HG02759 (cell line): ENCODE results near the gene UBA3.

Source experiments
- ATAC-seq: cut with Tn5 transposase; IDR thresholded peaks from one replicate; pipeline ENCODE4 v1.9.1; 2021; ENCODE audit warnings: mild to moderate bottlenecking, moderate library complexity; ENCODE audit not compliant: unreplicated experiment

Gene UBA3

DNA sequence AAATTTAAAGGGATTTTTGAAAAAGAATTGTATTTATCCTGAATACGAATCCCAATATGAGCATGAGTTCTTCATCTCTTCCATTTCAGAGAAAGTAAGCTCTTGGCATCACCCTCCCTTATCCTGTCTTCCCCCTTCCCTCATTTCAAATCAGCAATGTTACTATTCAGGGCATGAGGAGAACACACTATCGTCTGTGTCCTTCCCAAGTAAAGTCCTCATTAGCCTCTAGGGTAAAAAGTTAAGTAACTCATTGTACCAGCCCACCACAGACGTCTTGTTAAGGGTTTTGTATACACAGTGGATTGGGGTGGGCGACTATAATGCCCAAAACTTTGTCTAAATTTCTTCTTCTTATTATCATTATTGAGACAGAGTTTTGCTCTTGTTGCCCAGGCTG lies 19.4 kb upstream of the UBA3 start:
- no peak for ATAC-seq

DNA sequence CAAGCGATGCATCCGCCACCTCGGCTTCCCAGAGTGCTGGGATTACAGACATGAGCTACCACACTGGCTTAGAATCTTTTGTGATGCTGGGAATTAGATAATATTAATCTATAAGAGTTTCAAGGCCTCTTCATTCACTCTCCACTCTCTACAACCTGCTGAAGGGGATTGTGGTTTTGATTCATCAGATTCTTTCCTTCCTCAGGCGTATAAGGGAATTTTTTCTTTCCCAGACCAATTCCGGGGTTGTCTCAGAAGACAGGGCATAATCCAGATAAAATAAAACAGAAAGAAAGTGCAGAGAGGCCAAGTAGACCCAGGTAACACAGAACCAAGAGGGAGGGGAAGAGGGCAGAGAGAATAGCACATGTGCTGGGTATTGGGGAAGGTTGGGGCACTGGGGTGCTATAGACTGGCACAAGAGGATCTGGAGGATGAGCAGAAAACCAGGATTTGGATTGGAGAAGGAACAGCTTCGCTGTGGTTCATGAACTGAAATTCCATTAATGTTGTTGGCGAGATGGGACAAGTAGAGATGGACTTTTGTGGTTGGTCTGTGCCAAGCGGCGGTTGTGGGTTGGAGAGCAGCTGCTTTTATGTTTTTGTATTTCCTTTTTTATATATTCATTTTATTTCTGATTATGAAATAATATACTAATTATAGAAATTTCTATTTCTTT lies 17.4 kb upstream of the UBA3 start:
- no peak for ATAC-seq

DNA sequence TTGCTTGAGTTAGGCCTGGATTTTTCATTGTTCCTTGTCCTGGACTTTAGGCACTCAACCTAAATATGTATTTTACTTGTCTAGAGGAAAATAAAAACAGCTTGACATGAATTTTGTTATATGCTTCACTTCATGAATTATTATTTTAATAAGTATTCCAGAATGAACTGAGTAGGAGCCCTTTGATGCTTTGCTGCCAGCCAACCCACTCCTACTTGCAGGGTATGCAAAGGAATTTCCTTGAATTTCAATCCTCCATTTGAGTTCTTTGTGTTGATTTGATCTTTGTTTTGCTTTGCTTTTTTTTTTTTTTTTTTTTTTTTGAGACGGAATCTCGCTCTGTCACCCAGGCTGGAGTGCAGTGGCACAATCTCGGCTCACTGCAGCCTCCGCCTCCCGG lies 16.1 kb upstream of the UBA3 start:
- ATAC-seq = no peak

DNA sequence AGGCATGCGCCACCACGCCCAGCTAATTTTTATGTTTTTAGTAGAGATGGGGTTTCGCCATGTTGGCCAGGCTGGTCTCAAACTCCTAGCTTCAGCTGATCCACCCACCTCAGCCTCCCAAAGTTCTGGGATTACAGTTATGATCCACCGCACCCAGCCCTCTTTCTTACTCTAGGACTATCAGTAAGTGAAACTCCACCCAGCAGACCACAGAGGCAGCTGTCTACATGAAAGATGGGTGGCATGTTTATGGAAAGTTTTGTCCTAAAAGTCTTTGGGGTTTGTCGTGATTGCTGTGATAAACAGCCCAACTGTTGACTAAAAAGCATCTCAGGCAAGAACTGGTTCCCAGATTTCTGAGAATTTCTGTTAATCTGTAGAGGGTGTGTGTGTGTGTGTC lies 15.5 kb upstream of the UBA3 start:
- ATAC-seq = no peak

DNA sequence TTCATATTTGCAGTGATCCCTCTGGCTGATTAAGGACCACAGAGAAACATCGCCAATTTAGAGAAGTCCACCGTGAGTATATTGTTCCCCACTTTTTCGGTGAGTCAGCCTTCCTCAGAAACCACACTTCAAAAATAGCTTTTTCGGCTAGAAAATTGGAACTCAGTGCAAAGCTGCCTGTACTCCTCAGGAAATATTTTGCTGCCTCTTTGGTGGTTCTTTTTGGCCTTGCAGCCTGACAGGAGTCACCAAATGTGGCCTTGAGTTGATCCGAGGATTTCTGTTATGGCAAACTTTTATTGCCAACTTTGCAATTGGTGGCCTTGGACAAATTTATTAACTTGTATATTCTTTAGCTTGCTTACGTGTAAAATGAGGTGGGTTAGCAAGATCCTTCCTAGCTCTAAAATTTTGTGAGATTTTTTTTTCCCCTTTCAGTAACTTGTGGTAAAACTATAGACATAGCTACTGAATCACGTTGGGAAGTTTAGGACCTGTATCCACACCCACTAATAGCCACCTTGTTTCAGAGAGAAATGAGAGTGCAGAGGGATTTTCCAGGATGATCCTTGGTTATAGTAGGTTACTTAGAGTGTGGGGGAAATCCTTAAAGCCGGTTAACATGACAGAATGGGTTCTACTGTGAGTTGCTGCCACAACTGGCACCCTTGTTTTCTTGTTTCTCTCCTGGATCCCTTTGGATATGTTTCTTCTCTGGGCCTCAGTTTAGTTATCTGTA lies 14.5 kb upstream of the UBA3 start:
- ATAC-seq = no peak

DNA sequence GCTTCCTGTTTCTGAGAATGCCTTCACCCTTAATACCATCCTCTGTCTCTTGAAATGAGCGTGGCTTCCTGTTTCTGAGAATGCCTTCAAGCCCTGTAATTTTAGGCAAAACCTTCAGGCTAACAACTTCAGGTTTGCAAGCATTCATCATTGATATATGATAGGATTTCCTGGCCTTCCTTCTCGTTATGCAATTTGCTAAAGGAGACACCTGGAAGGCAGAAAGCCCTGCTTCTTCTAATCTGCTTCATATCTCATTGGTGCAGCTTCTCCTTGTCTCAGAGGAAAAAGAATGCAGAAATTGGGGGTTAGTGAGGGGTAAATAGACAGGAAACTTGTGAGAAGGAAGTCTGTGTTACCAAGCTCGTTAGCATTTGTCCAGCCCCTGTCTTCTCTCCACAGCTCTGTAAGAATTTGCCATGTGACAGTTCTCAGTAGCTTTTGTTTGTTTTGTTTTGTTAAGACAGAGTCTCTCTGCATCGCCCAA lies 11.9 kb upstream of the UBA3 start:
- peak; percentile 78 for ATAC-seq

DNA sequence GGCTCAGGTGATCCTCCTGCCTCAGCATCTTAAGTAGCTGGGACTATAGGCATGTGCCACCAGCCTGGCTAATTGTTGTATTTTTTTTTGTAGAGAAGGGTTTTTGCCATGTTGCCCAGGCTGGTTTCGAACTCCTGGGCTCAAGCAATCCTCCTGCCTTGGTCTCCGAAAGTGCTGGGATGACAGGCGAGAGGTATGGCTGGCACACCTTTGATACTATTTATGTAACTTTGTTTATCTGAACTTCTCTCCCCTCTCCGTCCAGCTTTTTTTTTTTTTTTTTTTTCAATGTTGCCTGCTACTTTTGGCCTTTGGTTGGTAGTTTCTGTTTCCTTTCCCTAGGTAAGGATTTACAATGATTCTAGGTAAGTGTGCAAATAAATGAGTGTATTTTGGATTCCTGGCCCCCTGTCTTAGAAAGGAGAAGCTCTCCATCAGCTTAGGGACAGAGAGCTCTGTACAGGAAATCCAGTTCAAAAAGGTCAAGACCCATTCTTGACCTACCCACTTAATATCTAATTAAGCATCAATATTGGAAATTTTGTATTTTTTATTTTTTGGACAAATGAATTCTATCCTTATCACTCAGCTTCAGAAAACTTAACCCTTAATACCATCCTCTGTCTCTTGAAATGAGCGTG lies 11.3 kb upstream of the UBA3 start:
- ATAC-seq = no peak

DNA sequence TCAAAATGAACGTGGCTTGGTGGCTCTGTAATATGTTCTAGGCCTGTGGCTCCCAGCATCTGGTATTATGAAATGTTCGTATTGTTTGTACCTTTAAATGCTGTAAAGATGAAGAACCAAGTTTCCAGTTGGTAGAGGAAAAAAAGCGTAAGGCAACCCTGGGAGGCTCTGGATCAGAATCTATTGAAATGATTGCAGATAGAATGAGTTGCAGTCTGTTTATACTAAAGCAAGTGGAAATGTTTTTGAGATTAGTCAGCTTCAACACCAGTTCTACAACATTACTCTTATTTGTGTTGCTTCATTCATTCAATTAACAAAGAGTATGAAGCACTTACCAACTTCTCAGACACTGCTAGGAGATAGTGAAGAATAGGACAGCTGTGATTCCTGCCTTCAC lies 9.9 kb upstream of the UBA3 start:
- ATAC-seq = no peak

DNA sequence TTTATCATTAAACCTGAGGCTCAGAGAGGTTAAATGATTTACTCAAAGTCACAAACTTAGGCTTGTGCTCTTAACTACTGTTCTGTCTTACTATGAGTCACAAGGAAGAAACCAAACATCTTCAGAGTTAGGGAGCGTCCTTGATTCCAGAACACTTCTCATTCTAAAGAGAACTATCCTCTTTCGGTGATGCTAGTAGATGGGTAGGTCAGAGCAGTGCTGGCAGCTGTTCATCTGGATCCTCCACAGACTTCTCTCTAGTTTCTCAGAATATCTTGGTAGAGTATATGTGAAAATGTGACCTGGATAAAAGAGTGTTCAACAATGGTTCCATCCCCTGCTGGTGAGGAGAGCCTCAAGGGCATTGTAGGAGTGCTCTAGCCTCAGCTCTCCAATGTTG lies 7.9 kb upstream of the UBA3 start:
- peak; percentile 22 for ATAC-seq

DNA sequence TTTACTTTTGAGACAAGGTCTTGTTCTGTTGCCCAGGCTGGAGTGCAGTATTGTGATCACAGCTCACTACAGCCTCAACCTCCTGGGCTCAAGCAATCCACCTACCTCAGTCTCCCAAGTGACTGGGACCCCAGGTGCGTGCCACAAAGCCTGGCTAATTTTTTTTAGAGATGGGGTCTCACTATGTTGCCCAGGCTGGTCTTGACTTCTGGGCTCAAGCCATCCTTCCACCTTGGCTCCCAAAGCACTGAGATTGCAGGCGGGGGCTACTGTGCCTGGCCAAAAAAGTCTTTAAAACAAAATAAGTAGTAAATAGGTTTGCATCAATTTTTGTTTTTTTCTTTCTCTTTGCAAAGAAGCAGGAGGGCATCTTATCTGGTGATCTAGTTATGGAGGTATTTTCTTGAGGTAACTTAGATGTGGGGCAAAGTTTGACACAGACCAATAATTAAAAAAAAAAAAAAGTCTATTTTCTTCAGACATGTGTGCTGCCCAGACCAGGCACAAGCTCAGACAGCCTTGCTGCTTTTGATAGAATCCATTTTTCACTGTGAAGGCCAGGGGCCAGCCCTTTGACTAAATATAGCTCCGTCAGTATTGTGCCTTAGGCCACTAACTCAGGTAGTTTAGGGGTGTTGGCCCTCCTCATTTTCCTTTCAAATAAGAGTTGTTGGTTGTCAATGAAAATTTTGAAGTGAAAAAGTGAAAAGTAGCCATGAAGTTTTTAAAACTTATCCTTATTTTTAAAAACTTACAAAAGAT lies 7.0 kb upstream of the UBA3 start:
- no peak for ATAC-seq

DNA sequence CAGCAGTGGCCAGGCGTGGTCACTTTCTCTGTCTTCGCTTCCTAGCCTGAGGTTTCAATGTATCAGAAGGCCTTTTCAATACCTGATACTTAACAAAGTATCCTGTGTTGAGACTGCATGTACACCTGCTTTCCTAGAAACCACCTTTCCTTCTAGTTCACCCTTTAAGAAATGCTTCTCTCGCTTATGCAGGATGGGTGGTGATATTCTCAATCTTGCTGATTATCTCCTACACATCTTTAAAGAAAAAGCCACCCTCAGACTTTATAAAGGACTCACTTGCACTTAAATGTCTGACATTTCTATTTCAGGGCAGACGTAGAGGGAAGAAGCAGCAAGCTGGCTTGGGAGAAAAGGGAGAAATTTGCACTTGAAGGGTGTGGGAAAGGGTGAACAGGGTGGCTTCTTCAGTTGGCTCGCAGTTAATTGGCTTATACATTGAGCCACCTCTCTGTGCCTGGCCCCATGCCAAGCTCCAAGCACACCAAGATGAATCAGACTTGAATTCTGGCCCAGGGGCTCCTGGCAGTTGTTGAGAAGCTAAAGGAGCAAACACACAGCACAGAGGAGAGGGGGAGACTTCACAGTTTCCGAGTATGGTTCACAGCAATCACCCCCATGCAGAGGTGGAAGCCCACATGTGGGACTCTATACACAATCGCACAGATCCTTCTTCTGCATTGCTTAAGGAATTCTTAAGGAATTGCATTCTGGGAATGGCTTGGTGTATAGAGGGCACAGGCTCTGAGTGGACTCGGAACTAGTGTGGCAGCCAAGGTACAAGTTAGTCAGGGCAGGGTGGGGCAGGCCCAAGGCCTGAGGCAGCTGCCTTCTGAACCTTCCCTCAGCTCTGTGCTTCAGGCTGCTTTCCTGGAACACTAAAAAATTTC lies 5.9 kb upstream of the UBA3 start:
- no peak for ATAC-seq

DNA sequence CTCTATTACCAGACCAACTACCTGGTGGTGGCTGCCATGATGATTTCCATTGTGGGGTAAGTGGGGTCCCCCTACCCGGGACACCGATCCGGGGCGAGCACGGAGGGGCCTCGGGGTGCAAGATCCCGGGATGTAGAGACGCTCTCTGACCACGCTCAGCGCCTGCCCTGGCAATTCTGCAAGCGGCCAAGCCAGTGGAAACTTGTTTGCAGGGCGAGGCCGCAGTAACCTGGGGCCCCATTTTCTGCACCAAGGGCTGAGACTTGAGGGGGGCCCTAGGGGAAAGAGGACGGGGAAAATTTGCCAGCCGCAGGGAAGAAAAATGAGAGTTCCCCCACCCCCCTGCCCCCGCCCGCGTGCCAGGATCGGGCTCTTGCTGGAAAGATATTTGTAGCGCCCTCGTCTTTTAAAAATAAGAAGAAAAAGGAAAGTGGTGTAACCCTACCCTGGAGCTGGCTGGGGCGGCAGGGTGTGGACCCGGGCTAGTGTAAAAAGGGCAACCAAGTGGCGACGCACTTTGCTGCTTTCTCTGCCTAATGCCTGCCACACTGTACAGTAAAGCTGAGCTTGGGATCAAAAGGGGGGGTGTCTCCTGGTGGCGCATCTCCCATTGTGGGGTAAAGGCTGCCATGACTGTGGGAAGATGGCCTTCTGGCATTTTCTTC lies 5.1 kb upstream of the UBA3 start:
- ATAC-seq = no peak

DNA sequence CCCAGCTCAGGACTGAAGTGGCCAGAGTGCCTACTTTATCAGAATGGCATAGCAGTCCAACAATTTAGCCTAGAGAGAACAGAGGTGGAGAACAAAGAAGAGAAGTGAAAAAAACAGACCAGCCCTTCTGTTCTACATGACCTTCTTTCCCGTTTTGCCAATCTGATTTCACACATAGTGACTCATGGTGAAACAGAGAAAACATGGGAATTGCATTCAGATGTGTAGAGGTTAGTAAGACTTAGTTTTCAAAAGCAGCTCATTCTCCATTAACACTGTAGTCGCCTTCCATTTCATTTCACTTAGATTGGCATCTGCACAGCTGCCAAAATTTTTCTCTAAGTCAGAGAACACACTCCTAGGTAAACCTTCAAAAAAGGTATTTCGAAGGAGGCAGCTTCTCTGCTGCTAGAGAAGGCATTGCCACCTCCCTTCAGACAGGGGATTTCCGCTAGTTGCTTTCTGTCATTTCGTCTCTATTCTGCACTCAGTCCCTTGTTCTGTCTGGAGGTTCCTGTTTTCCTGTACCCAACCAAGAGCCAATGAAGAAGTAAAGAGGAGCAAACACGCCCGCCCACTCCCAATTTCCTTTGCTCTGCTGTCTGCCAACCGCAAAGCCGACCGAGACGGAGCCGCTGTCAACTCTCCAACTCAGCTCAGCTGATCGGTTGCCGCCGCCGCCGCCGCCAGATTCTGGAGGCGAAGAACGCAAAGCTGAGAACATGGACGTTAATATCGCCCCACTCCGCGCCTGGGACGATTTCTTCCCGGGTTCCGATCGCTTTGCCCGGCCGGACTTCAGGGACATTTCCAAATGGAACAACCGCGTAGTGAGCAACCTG lies 4.4 kb upstream of the UBA3 start, which contains the start of gene ARL6IP5:
ARL6IP5 (plus strand) TSS at position 612 of the 842 bp plus-strand sequence; CDS start at position 723, 111 bp downstream.
- peak; percentile 61 for ATAC-seq

DNA sequence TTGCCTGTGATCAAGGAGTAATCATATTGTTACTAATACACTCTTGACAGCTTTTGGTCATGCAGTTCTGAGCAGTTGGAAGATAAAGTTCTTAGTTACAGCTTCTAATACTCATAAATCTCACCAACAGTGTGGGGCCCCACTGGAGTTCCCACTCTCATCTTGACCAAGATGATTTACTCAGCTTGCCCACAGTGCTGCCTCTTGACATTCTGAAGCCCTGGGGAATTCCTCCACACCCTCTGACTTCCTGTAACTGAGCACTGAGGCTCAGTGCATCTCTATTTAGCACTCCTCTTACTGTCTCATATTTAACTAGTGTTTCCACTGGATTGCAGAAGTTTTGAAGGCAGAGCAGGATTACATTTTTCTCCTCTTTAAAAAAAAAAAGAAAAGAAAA lies 2.6 kb upstream of the UBA3 start:
- peak; percentile 60 for ATAC-seq

DNA sequence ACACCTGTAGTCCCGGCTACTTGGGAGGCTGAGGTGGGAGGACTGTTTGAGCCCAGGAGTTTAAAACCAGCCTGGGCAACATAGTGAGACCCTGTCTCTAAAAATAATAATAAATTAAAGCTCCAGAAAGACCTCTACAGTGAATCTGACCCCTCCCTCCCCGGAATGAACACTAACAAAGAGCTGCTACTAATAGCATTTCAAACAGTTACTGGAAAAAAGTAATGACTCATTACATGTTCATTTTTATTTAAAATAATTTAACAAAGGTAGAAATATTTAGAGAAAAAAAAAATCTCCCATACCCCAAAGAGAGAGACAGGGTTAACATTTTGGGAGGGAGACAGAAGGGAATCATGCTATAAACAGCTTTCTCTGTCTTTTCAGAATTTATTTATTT lies 2.2 kb upstream of the UBA3 start:
- no peak for ATAC-seq

DNA sequence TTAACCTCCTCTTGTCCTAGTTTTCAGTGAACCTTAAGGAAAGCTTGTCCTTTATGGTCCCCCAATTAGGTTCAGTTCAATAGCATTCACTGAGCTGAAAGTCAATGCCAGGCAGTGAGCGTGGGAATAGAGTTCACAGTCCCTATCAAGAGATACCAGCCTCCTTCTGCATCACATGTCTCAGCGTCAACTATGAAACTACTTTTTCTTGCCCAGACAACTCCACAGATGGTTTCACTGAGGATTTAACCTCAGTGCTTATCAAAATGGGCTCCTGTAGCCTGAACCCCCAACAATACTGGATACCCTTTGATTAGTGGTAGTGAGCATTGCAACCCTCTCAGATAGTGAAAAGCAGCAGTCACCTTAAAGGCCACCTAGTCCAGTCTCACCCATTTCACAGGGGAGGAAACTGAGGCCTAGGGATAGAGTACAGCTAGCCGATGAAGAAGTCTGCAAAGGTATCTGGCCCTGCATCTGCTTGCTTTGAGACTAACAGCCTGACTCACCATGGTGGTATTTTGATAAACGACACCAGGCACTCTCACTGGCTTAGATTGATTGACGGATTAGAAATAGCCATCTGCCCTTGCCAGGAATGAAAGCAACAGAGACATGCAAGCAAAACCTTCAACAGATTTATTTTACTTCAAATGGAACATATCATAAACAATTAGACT lies 1.6 kb upstream of the UBA3 start:
- no peak for ATAC-seq

DNA sequence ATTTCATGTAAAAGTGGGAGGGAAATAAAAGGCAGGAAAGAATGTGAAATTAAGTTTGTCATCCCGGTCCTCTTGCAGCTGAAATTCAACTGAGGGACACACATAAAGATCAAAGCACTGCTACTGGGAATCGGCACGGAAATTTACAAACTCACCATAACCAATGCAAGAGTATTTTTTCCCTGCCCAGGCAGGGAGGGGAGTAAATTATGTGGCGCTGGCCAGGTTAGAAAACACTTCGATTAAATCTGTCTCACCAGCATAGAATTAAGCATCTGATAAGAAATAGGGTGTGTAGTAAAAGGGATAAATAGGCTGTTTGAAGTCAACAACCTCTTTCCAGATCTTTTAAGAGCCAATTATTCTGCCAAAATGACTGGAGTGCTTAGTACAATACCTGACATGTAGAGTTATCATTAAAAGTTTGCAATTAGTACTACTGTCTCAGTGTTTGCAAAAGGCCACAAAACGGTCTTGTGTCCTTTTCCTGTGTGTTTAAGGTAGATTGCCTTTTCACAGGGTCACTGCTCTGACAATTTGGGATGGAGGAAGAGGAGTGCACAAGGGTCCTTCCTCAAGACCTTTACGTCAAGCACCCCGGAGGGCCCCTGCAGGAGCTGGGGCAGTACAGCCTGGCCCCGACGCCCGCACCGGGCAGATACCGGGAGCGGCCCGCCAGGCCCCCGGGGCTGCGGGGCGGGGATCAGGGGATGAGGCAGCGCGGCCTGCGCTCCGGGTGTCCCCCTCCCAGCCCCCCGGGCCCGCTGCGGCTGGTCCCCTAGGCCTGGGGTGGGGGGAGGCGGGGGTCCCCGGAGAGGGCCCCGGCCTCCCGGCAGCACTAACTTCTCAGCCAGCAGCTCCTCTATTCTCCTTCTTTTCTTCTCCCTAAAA lies 651 bp downstream of the UBA3 start:
- ATAC-seq = peak; percentile 19
